Measurements from ENCODE around the gene WDR12.

DNA sequence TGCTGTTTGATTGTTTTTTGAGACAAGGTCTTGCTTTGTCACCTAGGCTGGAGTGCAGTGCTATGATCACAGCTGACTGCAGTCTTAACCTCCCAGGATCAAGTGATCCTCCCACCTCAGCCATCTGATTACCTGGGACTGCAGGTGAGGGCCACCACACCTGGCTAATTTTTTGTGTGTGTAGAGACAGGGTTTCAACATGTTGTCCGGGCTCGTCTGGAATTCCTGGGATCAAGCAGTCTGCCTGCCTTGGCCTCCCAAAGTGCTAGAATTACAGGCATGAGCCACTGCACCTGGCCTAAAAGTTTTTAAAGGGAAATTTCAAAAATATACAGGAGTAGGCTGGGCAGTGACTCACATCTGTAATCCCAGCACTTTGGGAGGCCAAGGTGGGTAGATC is 23.0 kb upstream of the WDR12 start:
- TF ChIP-seq ZZZ3 (IDR thresholded peaks at IDR 0.05) (no peak), ZNF239 (CRISPR knock-in tag; IDR thresholded peaks at IDR 0.05) (no peak), POLR2AphosphoS5 (IDR thresholded peaks at IDR 0.05; ENCODE audit: control insufficient read depth, insufficient read depth, low read depth, low read length) (no peak), ETV6 (IDR thresholded peaks at IDR 0.05; ENCODE audit: borderline replicate concordance in 1 of 2, low read depth in 2 of 2, low read length in 1 of 2) (no peak), ETV6 (CRISPR knock-in tag; IDR thresholded peaks at IDR 0.05; ENCODE audit: borderline replicate concordance) (no peak), CHD4 (IDR thresholded peaks at IDR 0.05; ENCODE audit: insufficient read depth, insufficient replicate concordance, low read depth, low read length, poor library complexity, severe bottlenecking) (no peak), PHF20 (IDR thresholded peaks at IDR 0.05; ENCODE audit: partially characterized antibody) (no peak), BACH1 (tag; IDR thresholded peaks at IDR 0.05) (no peak)
- TF ChIP-seq, protein P1, sequence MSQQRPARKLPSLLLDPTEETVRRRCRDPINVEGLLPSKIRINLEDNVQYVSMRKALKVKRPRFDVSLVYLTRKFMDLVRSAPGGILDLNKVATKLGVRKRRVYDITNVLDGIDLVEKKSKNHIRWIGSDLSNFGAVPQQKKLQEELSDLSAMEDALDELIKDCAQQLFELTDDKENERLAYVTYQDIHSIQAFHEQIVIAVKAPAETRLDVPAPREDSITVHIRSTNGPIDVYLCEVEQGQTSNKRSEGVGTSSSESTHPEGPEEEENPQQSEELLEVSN (IDR thresholded peaks at IDR 0.05; ENCODE audit: borderline replicate concordance in 1 of 2, extremely low read depth in 1 of 2, insufficient read depth in 1 of 2, insufficient read length in 1 of 2, low read depth in 1 of 2, low read length in 1 of 2, poor library complexity in 1 of 2, severe bottlenecking in 1 of 2): no peak
- TF ChIP-seq, protein P2, sequence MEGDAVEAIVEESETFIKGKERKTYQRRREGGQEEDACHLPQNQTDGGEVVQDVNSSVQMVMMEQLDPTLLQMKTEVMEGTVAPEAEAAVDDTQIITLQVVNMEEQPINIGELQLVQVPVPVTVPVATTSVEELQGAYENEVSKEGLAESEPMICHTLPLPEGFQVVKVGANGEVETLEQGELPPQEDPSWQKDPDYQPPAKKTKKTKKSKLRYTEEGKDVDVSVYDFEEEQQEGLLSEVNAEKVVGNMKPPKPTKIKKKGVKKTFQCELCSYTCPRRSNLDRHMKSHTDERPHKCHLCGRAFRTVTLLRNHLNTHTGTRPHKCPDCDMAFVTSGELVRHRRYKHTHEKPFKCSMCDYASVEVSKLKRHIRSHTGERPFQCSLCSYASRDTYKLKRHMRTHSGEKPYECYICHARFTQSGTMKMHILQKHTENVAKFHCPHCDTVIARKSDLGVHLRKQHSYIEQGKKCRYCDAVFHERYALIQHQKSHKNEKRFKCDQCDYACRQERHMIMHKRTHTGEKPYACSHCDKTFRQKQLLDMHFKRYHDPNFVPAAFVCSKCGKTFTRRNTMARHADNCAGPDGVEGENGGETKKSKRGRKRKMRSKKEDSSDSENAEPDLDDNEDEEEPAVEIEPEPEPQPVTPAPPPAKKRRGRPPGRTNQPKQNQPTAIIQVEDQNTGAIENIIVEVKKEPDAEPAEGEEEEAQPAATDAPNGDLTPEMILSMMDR (IDR thresholded peaks at IDR 0.05 in 2 of 3, conservative IDR thresholded peaks at IDR 0.05 in 1 of 3; ENCODE audit: insufficient read depth in 2 of 3, low read depth in 1 of 3, low read length in 3 of 3): no peak

Measured in K562 (cell line).